GM21526 (cell line): ENCODE data around the gene PCDH15.

Source experiments
- ATAC-seq: cut with Tn5 transposase; IDR thresholded peaks from one replicate; pipeline ENCODE4 v1.9.1; 2021; ENCODE audit warnings: moderate library complexity; ENCODE audit not compliant: unreplicated experiment, low FRiP score

PCDH15 gene

DNA sequence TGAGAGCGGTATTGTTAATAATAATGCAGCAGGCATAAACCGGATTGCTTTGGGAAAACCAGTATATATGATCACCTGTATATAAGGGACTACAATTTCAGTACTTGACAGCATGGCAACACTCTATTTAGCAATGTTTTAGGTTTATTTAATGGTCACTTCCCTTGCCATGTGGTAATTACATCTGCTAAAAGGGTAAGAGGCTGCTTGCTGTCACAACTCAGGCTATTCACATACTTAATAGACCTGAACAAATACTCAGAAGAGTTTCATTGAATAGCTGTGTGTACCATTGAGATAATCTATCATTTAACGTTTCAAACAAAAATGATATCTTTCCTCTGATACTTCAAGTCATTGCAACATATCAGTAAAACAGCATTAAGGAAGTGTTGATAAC lies 90.1 kb downstream of the PCDH15 start:
- no peak for ATAC-seq

DNA sequence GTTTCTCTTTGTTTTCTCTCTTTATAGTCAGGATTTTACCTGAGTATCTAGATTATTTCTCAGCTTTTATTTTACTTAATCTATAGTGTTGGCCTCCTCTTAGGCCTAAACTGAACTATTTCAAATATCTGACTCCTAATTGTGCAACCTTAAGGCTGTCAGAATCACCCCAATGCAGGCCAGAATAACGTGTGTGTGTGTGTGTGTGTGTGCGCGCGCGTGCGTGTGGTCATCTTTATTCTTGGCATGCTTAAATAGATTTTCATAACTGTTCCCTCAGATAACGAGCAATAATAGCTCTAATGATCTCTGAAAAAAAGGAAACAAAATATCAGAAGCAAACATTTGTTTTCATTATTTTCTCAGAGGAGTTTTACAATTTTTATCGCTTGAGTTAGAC lies 92.4 kb downstream of the PCDH15 start:
- no peak for ATAC-seq

- no peak for ATAC-seq
Observed at GRCh38 chr10:54708021-54708420, 93.0 kb downstream of the PCDH15 start.

GRCh38 chr10:54702583-54703485 lies 98.2 kb downstream of the PCDH15 start:
- ATAC-seq = no peak

GRCh38 chr10:54691331-54691730 lies 109.7 kb downstream of the PCDH15 start:
- ATAC-seq = no peak

DNA sequence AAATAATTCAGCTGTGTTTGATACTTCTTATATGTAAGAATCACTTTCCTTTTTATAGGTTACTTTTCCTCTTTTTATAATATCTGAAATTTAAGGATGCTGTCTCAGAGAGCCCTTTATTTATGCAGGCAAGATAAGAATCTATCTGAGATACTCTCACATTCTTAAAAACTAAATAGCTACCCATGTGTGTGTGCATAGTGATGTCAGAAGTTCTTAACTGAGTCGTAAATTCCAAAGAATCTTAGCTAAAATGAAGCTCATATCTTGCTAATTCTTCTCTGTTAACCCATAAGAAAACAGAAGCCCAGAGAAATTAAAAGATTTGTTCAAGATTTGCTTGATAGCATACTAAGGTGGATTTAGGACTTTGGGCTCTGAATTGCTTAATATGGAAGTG lies 118.5 kb downstream of the PCDH15 start:
- no peak for ATAC-seq

DNA sequence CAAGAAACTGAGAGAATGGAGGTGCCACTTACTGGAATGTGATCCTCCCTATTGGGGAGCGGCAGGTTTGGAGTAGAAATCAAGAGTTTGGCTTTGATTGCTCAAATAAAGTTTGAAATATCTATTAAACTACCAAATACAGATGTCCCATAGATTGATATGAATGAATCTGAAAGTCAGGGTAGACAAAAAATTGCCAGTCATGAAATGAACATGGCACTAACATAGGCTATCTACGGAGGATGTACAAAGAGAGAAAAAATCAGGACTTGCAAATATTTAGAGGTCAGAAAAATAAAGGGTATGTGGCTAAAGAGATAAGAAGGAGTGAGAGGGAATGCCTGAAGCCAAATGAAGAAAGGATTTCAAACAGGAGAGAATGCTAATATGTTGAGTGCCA lies 119.9 kb downstream of the PCDH15 start:
- no peak for ATAC-seq

DNA sequence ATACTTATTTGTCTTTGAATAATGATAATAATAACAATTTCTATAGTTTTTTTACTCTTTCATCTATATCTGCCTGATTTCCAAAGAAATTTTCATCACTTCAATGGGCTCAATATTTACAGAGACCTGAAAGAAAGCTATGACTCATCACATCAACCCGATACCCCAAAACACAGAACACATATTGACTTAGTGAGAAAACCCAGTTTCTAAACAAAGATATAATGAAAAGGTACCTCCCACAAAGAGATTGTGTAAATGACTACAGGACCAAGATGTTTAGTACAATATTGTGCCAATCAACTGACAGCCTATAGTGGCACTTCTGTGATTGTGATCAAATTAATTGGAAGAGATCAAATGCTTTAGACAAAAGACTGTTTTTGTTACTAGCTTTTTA lies 133.9 kb downstream of the PCDH15 start:
- no peak for ATAC-seq

DNA sequence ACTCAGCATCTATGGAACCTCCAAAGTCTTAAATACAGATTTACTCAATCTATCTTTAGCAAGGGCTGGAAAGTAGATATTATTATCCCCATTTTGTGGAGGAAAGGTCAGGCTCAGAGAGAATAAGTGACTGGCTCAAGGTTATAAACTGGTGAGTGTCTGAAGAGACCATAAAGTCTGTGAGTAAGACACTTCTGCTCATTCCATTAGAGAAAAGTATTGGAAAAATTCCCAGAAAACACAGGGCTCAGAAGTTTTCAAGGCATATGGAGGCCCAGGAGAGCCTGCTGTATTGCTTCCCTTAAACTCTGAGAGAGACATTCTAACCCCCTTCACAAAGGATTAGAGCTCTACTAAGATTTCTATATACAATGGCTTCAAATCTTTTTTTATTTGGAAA lies 134.8 kb downstream of the PCDH15 start:
- ATAC-seq = no peak

DNA sequence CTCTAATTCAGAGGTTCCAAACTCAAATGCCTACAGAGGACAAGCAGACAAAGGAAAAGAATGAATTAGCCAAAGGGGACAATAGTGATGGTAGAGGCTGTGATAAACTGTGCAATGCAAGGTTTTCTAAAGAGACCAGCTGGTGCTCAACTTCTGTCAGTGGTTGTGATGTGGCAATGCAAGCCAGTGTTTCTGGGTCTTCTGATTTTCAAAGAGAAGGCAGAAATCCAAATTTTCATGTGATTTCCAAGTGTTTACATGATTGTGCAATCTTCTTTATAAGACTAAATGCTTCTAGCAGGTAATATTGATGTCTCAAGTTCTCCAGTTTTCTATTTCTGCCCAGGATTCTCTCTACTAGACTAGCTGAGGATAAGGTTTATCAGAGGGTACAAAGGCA lies 135.9 kb downstream of the PCDH15 start:
- ATAC-seq = no peak

GRCh38 chr10:54660397-54660796 lies 140.6 kb downstream of the PCDH15 start:
- ATAC-seq = no peak

DNA sequence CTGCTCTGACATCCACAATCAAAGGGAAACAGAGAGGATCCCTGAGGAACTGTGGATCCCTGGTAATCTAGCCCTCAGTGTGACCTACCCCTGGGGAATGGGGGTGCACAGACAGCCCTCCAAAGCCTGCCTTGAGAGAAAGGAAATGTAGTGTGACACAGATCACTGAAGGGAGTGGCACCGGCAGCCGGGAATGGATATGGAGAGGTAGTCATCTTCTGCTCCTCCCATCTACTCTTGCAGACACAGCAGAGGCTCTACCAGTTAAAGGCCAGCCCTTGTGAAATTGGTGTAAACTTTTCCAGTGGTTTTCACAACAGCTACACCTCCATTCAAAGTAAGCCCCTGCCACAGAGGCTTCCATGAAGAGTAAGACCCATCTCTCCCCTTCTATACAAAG lies 144.4 kb downstream of the PCDH15 start:
- ATAC-seq = no peak

DNA sequence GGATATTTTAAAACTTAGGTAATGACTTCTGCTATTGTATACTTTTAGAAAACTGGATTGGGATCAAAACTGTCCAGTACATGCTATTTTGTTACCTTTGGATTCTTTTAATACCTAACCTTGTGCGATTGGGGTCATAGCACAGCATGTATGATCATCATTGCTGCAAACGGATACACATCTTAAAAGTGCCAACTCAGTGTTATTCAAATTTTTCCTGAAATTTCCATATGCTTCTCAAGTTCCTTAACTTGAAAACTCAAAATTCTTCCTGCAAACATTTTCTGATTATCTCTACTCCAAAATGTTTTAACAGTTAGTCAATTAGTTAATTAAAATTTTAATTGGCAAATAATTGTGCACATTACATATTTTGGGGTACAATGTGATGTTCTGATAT lies 147.5 kb downstream of the PCDH15 start:
- no peak for ATAC-seq

DNA sequence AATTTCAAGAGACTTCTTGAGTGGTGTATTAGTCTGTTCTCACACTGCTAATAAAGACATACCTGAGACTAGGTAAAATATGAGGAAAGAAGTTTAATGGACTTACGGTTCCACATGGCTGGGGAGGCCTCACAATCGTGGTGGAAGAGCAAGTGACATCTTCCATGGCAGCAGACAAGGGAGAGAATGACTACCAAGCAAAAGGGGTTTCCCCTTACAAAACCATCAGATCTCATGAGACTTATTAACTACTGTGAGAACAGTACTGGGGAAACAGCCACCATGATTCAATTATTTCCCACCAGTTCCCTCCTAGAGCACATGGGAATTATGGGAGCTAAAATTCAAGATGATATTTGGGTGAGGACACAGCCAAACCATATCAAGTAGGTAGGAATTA lies 150.5 kb downstream of the PCDH15 start:
- ATAC-seq = no peak

GRCh38 chr10:54622017-54622416 lies 179.0 kb downstream of the PCDH15 start:
- no peak for ATAC-seq

- ATAC-seq = no peak
Observed at GRCh38 chr10:54620352-54620751, 180.7 kb downstream of the PCDH15 start.

DNA sequence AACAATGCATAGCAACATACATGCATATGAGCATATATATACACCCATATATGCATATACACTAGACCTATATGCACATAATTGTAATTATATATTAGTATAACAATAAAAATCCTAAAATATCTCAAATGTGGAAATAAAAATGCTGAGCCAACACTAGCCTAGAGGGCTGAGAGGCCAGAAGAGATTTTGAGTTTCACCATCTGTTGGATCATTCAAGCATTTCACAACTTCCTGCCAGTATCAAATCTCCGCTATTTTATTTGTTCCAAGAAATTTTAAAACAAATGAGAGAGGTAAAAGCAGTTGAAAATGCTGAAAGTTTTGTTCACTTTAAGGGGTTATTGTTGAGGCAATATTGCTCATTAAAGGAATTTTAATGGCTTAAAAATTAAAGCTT lies 187.0 kb downstream of the PCDH15 start:
- ATAC-seq = no peak

DNA sequence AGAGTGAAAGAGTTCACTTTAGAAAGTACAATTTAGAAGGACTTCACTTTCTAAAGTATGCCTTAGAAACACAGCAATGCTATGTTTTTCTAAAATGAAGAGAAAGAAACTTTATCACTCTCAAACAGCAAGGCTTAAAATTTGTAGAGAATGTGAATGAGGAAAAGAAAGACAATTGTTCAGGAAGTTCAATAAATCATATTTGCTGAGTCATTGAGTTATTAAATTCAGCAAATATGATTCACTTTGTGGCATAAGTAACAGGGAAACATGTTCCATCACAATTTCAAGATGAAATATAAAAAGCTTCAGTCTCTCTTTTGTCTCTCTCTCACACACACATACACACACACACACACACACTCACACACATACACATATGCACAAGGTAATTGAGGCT lies 187.9 kb downstream of the PCDH15 start:
- ATAC-seq = no peak

DNA sequence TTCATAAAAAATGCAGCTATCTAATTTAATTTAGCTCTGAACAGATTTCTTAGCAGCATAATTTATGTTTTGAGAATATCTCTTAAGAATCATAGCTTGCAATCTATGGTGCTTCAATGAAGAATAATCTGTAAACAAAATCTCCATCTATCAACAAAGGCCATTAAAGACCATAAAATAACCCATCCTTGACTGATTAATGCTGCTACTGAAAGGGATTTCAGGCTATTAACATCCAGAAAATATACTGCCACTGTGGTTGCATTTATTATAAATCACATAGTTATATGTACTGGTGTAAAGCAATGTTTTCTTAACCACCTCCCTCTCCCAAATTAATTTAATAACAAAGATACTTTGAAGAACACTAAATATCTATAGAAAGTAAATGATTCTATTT lies 191.6 kb downstream of the PCDH15 start:
- no peak for ATAC-seq

- no peak for ATAC-seq
Observed at GRCh38 chr10:54607983-54608382, 193.0 kb downstream of the PCDH15 start.

DNA sequence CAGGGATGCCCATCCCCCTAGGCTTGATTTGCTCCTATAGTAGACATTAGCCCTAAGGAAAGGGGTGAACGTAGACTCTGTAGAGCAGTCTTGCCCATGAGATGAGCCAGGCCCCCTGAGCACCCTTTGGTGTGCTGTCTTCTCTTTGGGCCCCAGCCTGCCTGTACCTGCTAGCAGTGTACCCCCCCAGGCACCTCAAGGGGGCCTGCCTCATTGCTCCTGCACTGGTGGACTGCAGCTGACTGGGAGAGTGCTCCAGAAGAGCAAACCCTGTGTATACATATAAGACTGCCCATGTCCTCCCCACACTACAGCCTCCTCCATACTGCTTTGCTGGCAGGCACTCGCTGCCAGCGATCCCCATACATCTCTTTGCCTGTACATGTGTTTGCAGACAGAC lies 206.7 kb downstream of the PCDH15 start:
- no peak for ATAC-seq

DNA sequence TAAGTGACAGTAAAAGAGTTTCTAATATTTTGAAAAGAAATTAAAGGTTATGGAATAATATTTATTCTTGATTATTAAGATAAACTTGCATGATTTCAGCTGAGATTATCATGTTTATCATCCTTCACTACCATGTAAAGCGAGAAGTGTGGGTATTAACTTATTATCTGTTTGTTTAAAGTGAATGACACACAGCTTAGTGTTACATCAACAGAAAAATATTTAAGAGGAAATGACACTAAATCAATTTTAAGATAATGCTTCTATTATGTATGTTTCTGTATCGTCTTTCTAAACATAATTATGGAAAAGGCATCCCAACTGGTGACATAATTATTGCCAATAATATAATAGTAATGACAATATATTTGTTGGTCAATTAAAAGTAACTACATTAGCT lies 213.1 kb downstream of the PCDH15 start:
- no peak for ATAC-seq

- ATAC-seq = no peak
Observed at GRCh38 chr10:54585572-54585971, 215.5 kb downstream of the PCDH15 start.
